ENCODE results near the gene VASH1.

The VASH1 gene

DNA sequence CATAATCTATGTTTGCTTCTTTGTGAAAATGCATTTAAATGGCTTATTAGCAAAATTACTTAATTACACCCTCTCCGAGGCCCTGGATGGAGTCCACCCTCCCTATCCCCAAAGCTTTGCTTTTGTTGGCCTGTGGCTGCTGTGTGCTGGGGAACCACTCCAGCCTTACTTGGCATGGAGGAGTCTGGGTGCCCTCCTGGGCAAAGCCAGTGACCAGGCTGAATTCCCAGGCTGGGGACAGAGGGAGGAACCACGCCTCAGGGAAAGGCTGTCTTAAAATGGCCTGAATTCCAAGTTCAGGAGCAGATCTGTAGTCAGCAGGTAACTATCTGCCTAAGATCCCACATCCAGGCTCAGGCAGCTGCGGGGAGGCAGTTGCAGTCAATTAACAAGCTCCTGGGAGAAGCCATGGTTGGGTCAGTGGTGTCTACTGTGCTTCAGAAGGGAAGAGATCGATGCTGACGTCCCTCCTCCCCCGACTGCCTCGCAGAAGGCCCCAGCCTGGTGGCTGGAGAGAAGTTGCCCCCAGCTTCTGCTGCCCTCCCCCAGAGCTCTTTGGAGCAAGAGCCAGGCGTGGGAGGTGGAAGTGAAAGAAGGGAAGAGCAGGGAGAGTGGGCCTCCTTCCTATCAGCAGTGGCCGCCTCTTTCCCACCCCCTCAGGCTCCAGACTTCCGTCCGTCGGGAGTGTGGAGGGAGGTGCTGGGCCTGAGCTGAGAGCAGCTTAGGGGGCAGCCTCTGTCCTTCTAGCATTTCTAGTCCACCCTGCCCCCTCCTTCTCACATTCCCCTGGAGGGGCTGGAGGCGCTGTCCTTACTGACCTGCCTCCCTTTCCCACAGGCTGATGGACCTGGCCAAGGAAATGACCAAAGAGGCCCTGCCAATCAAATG, 11.3 kb downstream of the VASH1 start (continued):
- TF ChIP-seq, protein P1, sequence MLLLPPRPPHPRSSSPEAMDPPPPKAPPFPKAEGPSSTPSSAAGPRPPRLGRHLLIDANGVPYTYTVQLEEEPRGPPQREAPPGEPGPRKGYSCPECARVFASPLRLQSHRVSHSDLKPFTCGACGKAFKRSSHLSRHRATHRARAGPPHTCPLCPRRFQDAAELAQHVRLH (tag by site-specific recombination; IDR thresholded peaks at IDR 0.05): no peak
- no peak for TF ChIP-seq MZF1 (tag by site-specific recombination; IDR thresholded peaks at IDR 0.05; ENCODE audit: borderline replicate concordance)
- no peak for TF ChIP-seq ZNF416 (tag by site-specific recombination; IDR thresholded peaks at IDR 0.05)
- no peak for TF ChIP-seq GLIS1 (tag by site-specific recombination; IDR thresholded peaks at IDR 0.05)
- TF ChIP-seq, protein P2, sequence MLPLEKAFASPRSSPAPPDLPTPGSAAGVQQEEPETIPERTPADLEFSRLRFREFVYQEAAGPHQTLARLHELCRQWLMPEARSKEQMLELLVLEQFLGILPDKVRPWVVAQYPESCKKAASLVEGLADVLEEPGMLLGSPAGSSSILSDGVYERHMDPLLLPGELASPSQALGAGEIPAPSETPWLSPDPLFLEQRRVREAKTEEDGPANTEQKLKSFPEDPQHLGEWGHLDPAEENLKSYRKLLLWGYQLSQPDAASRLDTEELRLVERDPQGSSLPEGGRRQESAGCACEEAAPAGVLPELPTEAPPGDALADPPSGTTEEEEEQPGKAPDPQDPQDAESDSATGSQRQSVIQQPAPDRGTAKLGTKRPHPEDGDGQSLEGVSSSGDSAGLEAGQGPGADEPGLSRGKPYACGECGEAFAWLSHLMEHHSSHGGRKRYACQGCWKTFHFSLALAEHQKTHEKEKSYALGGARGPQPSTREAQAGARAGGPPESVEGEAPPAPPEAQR (tag by site-specific recombination; IDR thresholded peaks at IDR 0.05): no peak
- TF ChIP-seq ZNF341 (tag by site-specific recombination; IDR thresholded peaks at IDR 0.05; ENCODE audit: low read depth): peak; percentile 55; the same call in 1 of the 2 replicates
- no peak for TF ChIP-seq ZNF302 (tag by site-specific recombination; IDR thresholded peaks at IDR 0.05; ENCODE audit: low read depth)
- no peak for TF ChIP-seq ZNF548 (tag by site-specific recombination; IDR thresholded peaks at IDR 0.05)
- peak; percentile 93 for TF ChIP-seq EGR2 (tag by site-specific recombination; IDR thresholded peaks at IDR 0.05; ENCODE audit: low read depth)
- TF ChIP-seq ZFHX2 (tag by site-specific recombination; conservative IDR thresholded peaks at IDR 0.05): peak; percentile 96

GRCh38 chr14:76773188-76773885, 12.1 kb downstream of the VASH1 start:
- Histone ChIP-seq H3K4me3 (ENCODE audit: low read depth, low read length) (no peak overlapping the region), H3K27ac (ENCODE audit: extremely low read depth, low read depth, low read length) (no peak overlapping the region), H3K4me1 (ENCODE audit: control insufficient read depth, insufficient read depth, low read length) (0 out of 2 replicates have a peak, but pooled peaks cover 2% of the 10 kb centered on the region), H3K9me3 (ENCODE audit: control insufficient read depth, insufficient read depth, low read depth, low read length) (no peaks in the 10 kb centered on the region), H3K36me3 (ENCODE audit: control insufficient read depth in 2 of 2, insufficient read depth in 1 of 2, low read length in 2 of 2) (no peaks in the 10 kb centered on the region)
- ChIA-PET CTCF (interaction anchor here (0.6 to 3.6 kb wide), 4 partner anchors 12 to 420 kb away, joined by 4 to 14 read pairs (median 6); no protein-coding TSS in a partner anchor), POLR2A (interaction anchor here (0.9 to 1.2 kb wide), 2 partner anchors 8 to 11 kb away, joined by 3 read pairs; no protein-coding TSS in a partner anchor)
- no peak for TF ChIP-seq ZNF18 (tag by site-specific recombination; IDR thresholded peaks at IDR 0.05)

DNA sequence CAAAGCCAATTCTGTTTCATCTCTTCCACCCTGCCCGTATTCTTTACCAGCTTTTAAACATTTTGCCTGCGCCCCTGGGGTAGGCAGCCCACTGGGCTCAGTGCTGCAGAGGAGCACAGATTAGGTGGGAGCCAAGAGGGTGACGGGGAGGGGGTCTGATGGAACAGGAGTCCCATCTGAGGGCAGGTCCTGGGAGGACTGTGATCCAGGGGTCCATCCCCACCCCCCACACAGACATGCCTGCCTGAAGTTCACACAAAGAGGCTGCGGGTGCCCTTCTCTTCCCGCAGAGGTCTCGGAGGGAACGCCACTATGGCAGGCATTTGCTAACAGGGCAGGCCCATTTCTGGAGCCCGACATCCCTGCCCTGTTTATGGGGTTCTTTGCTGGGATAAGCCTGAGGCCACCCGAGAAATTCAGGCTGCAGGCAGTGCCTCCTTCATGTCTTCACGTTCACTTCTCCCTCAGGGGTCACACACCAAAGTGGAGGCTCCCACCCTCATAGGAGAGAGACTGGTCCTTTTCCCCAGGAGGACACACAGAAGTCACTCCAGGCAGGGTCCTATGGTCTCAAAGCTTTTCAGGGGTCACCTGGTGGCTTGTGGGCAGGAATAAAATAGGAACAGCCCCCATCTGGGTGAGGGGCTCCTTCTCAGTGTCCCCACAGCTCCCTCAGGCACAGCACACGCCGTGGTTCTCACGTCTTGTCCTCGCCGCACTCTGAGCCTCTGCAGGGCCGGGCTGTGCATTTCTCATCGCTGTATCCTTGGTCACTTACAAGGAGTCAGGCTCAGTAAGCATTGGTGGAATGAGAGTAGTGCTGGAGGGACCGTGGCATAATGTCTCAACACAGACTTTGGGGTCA, 12.9 kb downstream of the VASH1 start:
- peaks cover 0 to 7% of the 10 kb centered on the region in 2 experiments; a peak in 1 of 3 replicates for H3K36me3 ChIP-seq (ENCODE audit: control insufficient read depth in 2 of 2, insufficient read depth in 1 of 2, low read length in 2 of 2)
- ChIA-PET POLR2A (no interaction called here), CTCF (interaction anchor here (3.6 kb wide), 1 partner anchor 63 kb away, joined by 14 read pairs; no protein-coding TSS in a partner anchor)
- H3K4me1 ChIP-seq (ENCODE audit: control insufficient read depth, insufficient read depth, low read length): 0 out of 2 replicates have a peak, but pooled peaks cover 2% of the 10 kb centered on the region
- no peaks in the 10 kb centered on the region for H3K9me3 ChIP-seq (ENCODE audit: control insufficient read depth, insufficient read depth, low read depth, low read length)
- H3K4me3 ChIP-seq (ENCODE audit: low read depth, low read length): no peak overlapping the region
- H3K27ac ChIP-seq (ENCODE audit: extremely low read depth, low read depth, low read length): no peak overlapping the region
- no peak for TF ChIP-seq PRDM1 (tag by site-specific recombination; IDR thresholded peaks at IDR 0.05)
- TF ChIP-seq ZSCAN5A (tag by site-specific recombination; IDR thresholded peaks at IDR 0.05): no peak
- no peak for TF ChIP-seq SETDB1 (IDR thresholded peaks at IDR 0.05; ENCODE audit: insufficient read length, low read length)
- no peak for TF ChIP-seq OSR2 (tag by site-specific recombination; IDR thresholded peaks at IDR 0.05)
- TF ChIP-seq KLF7 (tag by site-specific recombination; IDR thresholded peaks at IDR 0.05; ENCODE audit: borderline replicate concordance): no peak
- no peak for TF ChIP-seq ZNF18 (tag by site-specific recombination; IDR thresholded peaks at IDR 0.05)
- TF ChIP-seq ZNF324 (tag by site-specific recombination; IDR thresholded peaks at IDR 0.05): no peak
- TF ChIP-seq ZNF26 (tag by site-specific recombination; IDR thresholded peaks at IDR 0.05): no peak
- TF ChIP-seq ZNF677 (tag by site-specific recombination; IDR thresholded peaks at IDR 0.05): no peak
- no peak for TF ChIP-seq ZNF426 (tag by site-specific recombination; IDR thresholded peaks at IDR 0.05)
